Pancreas (tissue), 10 donors: Measurements from ENCODE around the gene PTPN12. TPM values are rescaled to one million over a fixed set of nuclear protein-coding genes. Genes with fewer than 3 reads are reported as not detected.

Experiments used
- ATAC-seq, 4 donors: fragments of 200-7000 bp; cut with Tn5 transposase; one replicate each; pipeline versions ENCODE4 v1.8.0 to v1.9.1; 2020; ENCODE audit warnings: mild to moderate bottlenecking in 4 of 4, moderate library complexity in 4 of 4
- DNase-seq, 6 donors: peaks; one replicate each; pipeline ENCODE4 v3.0.0-alpha.2; 2020
- FAIRE-seq: peaks from 2 replicates; lab custom pipeline; 2012; peaks lifted over from hg19 to GRCh38; lab: Jason Lieb, UNC
- H3K27ac ChIP-seq, 4 donors: fragments of 200-600 bp; sonication (generic); 1 replicate in 3 of 4; 2 replicates in 1 of 4; pipeline versions ENCODE4 v1.5.0 to v1.8.0; 2020
- H3K27me3 ChIP-seq, 4 donors: fragments of 200-600 bp; one replicate each; pipeline ENCODE4 v1.8.0; 2021
- H3K36me3 ChIP-seq, 3 donors: fragments of 200-600 bp; sonication (generic) in 1 of 3; one replicate each; pipeline versions ENCODE4 v1.5.0 to v1.8.0; 2020 to 2021
- H3K4me1 ChIP-seq, 3 donors: fragments of 200-600 bp; one replicate each; pipeline ENCODE4 v1.8.0; 2021
- H3K4me3 ChIP-seq, 4 donors: fragments of 200-600 bp; sonication (generic) in 2 of 4; one replicate each; pipeline versions ENCODE4 v1.5.0 to v1.8.0; 2020 to 2021
- H3K9me3 ChIP-seq, 4 donors: fragments of 200-600 bp; one replicate each; pipeline ENCODE4 v1.8.0; 2021
- CTCF ChIP-seq, 4 donors: fragments of 200-600 bp; sonication (generic) in 3 of 4; IDR thresholded peaks; one replicate each; pipeline versions ENCODE4 v1.5.0 to v1.8.0; 2021; ENCODE audit warnings: antibody characterized with exemption in 4 of 4
- WGBS, 2 donors: extraction: QIAGEN DNeasy Blood & Tissue Kit; methylation state at CpG; one replicate each; pipeline ENCODE4 v1.1.7; 2013; 5-methylcytosine and 5-hydroxymethylcytosine counted together
- intact Hi-C, 3 donors: fragments of 100-400 bp; cut with DNase I; formaldehyde crosslinking; loops; one replicate each; pipeline versions ENCODE4 v1.11.1 to v1.14.2; 2022
- polyA plus RNA-seq, 2 donors: library from polyadenylated mRNA; stranded (reverse); fragments of 200-250 nt; gene quantifications; one replicate each; pipeline ENCODE4 v1.2.3, GENCODE V29; 2013
- total RNA-seq, 6 donors: library from RNA; stranded (reverse); fragmentation: NEBNext Ultra II Directional in 4 of 6; extraction: Animal tissue kit (Norgen Biotek cat#: 25700) in 4 of 6; gene quantifications; one replicate each; pipeline versions ENCODE4 v1.2.1 to v1.2.4, GENCODE V29; 2021 to 2023
- donor health status: healthy with polysubstance abuse.
- donor health status: DM: no; HTN: no; CAD: no; lungs with moderate emphysema.
- donor health status: DM: no; HTN: no; CAD: no.
- donor health status: control.
- donor health status: control.
- donor health status: Bipolar disorder and iron deficiency.
- donor health status: DM: yes; HTN: yes; CAD: no.
- donor health status: DM: no; HTN: no; CAD: no.
- donor health status: DM: no; HTN: no; CAD: no.
- donor health status: DM: yes; HTN: yes; CAD: no.

PTPN12 gene
- total RNA-seq (10 to 100 TPM; 12.0 to 42.9 (median 18.8) TPM), polyA plus RNA-seq (10 to 100 TPM; 23.0 to 24.3 TPM)

GRCh38 chr7:77537136-77537777 is at the start of gene PTPN12:
TSS of gene PTPN12 (plus strand) at chr7:77537295. CDS start at chr7:77537547, 252 bp downstream.
- peak; percentile 46 to 72 (median 63) for ATAC-seq
- 0 to 1% methylated on average over 48 to 60 of the region's 64 CpGs for WGBS, 2 donors
- H3K9me3 ChIP-seq: no peaks in the 10 kb centered on the region
- no peak for FAIRE-seq
- H3K36me3 ChIP-seq: no peaks in the 10 kb centered on the region
- intact Hi-C loops: no loop called here
- no peaks in the 10 kb centered on the region for H3K27me3 ChIP-seq
- TF ChIP-seq CTCF (IDR thresholded peaks at IDR 0.05): no peak
- H3K4me1 ChIP-seq: peaks cover 4 to 21% (median 4%) of the 10 kb centered on the region in 3 donors
- peak within 1 kb of the TSS; percentile 64 to 93 (median 92) for H3K4me3 ChIP-seq
- peak within 1 kb of the TSS; percentile 76 to 97 (median 86) for H3K27ac ChIP-seq
- DNase-seq: peak in 2 of 6 donors; percentile 84 to 90

GRCh38 chr7:77488986-77489385 is 48.1 kb upstream of the PTPN12 start:
- no peaks in the 10 kb centered on the region for H3K27me3 ChIP-seq
- intact Hi-C loops: no loop called here
- H3K27ac ChIP-seq: no peak overlapping the region
- TF ChIP-seq CTCF (IDR thresholded peaks at IDR 0.05): no peak
- no peaks in the 10 kb centered on the region for H3K4me1 ChIP-seq
- ATAC-seq: no peak
- H3K36me3 ChIP-seq: no peaks in the 10 kb centered on the region
- WGBS, 2 donors: 72 to 82% methylated on average over 1 of the region's 1 CpG
- FAIRE-seq: no peak
- no peak for DNase-seq
- H3K4me3 ChIP-seq: no peak overlapping the region
- H3K9me3 ChIP-seq: no peaks in the 10 kb centered on the region

- peak; percentile 78 for FAIRE-seq
- WGBS, 2 donors: 71% methylated on average over 5 of the region's 5 CpGs
- H3K9me3 ChIP-seq: no peaks in the 10 kb centered on the region
Measured at GRCh38 chr7:77497079-77497478, 40.0 kb upstream of the PTPN12 start.

GRCh38 chr7:77498659-77499379 is 38.3 kb upstream of the PTPN12 start:
- no peaks in the 10 kb centered on the region for H3K9me3 ChIP-seq
- no peaks in the 10 kb centered on the region for H3K4me1 ChIP-seq
- intact Hi-C loops: no loop called here
- no peaks in the 10 kb centered on the region for H3K27me3 ChIP-seq
- no peak for TF ChIP-seq CTCF (IDR thresholded peaks at IDR 0.05)
- H3K4me3 ChIP-seq: no peak overlapping the region
- no peak overlapping the region for H3K27ac ChIP-seq
- 75 to 82% methylated on average over 6 of the region's 6 CpGs for WGBS, 2 donors
- H3K36me3 ChIP-seq: no peaks in the 10 kb centered on the region
- ATAC-seq: no peak
- no peak for DNase-seq
- no peak for FAIRE-seq

More at GRCh38 chr7:77497079-77497478, 40.0 kb upstream of the PTPN12 start:
- Histone ChIP-seq H3K36me3 (no peaks in the 10 kb centered on the region), H3K27ac (no peak overlapping the region), H3K4me3 (no peak overlapping the region), H3K4me1 (no peaks in the 10 kb centered on the region), H3K27me3 (no peaks in the 10 kb centered on the region)
- TF ChIP-seq CTCF (IDR thresholded peaks at IDR 0.05): no peak
- ATAC-seq: no peak
- intact Hi-C loops: no loop called here
- DNase-seq: no peak

GRCh38 chr7:77501192-77501515 is 35.9 kb upstream of the PTPN12 start:
- no peak for ATAC-seq
- no peak overlapping the region for H3K4me3 ChIP-seq
- TF ChIP-seq CTCF (IDR thresholded peaks at IDR 0.05): no peak
- intact Hi-C loops: no loop called here
- H3K4me1 ChIP-seq: no peaks in the 10 kb centered on the region
- 46 to 68% methylated on average over 1 of the region's 1 CpG for WGBS, 2 donors
- DNase-seq: no peak
- no peak for FAIRE-seq
- no peaks in the 10 kb centered on the region for H3K36me3 ChIP-seq
- H3K27ac ChIP-seq: no peak overlapping the region
- no peaks in the 10 kb centered on the region for H3K27me3 ChIP-seq
- no peaks in the 10 kb centered on the region for H3K9me3 ChIP-seq
